Activated T-cell treated with anti-CD3 and anti-CD28 coated beads for 48 hours (primary cell): ENCODE data around the gene VPS26C.
"Not testable (repeated sequence)": the region's sequence is repeated elsewhere in the genome, so short reads cannot be mapped to it uniquely, and the experiment has no call there.

Experiments used
- DNase-seq: peaks from one replicate; pipeline ENCODE4 v3.0.0-alpha.2; 2020; ENCODE audit warnings: low read depth

The VPS26C gene

GRCh38 chr21:37267269-37268185 lies at the start of gene VPS26C:
TSS of gene VPS26C (minus strand) at chr21:37267334. CDS start at chr21:37267294, 40 bp downstream.
- DNase-seq = peak; percentile 99

- not testable (repeated sequence) for DNase-seq
Observed at GRCh38 chr21:37316072-37316471, 48.9 kb upstream of the VPS26C start.

- no peak for DNase-seq
Observed at GRCh38 chr21:37300114-37300751, 33.1 kb upstream of the VPS26C start.

- DNase-seq = no peak
Observed at GRCh38 chr21:37297364-37297763, 30.2 kb upstream of the VPS26C start.

- DNase-seq = no peak
Observed at GRCh38 chr21:37294679-37295078, 27.5 kb upstream of the VPS26C start.

- no peak for DNase-seq
Observed at GRCh38 chr21:37292941-37293340, 25.8 kb upstream of the VPS26C start.

GRCh38 chr21:37292041-37292440 lies 24.9 kb upstream of the VPS26C start:
- no peak for DNase-seq

GRCh38 chr21:37283191-37283710 lies 16.1 kb upstream of the VPS26C start:
- not testable (repeated sequence) for DNase-seq

GRCh38 chr21:37282602-37283001 lies 15.5 kb upstream of the VPS26C start:
- not testable (repeated sequence) for DNase-seq

- DNase-seq = no peak
Observed at GRCh38 chr21:37281993-37282392, 14.9 kb upstream of the VPS26C start.

GRCh38 chr21:37281579-37281978 lies 14.4 kb upstream of the VPS26C start:
- no peak for DNase-seq

- not testable (repeated sequence) for DNase-seq
Observed at GRCh38 chr21:37279271-37279670, 12.1 kb upstream of the VPS26C start.

GRCh38 chr21:37278199-37278598 lies 11.1 kb upstream of the VPS26C start:
- DNase-seq = no peak

GRCh38 chr21:37276377-37276776 lies 9.2 kb upstream of the VPS26C start:
- no peak for DNase-seq

GRCh38 chr21:37273911-37274690 lies 7.0 kb upstream of the VPS26C start:
- DNase-seq = no peak

GRCh38 chr21:37273440-37273839 lies 6.3 kb upstream of the VPS26C start:
- no peak for DNase-seq

GRCh38 chr21:37272897-37273296 lies 5.8 kb upstream of the VPS26C start:
- no peak for DNase-seq

GRCh38 chr21:37270576-37271365 lies 3.6 kb upstream of the VPS26C start:
- no peak for DNase-seq

GRCh38 chr21:37269481-37269880 lies 2.3 kb upstream of the VPS26C start:
- DNase-seq = no peak

- no peak for DNase-seq
Observed at GRCh38 chr21:37268186-37268503, 1.0 kb upstream of the VPS26C start.

- no peak for DNase-seq
Observed at GRCh38 chr21:37266515-37267221, 466 bp downstream of the VPS26C start.
